Kidney (tissue), 14 donors: ENCODE results near the gene DGKG. TPM values are rescaled to one million over a fixed set of nuclear protein-coding genes. Genes with fewer than 3 reads are reported as not detected.

Experiments used
- DNase-seq, 5 donors: peaks; one replicate each; pipeline ENCODE4 v3.0.0-alpha.2; 2013 to 2020
- FAIRE-seq: peaks from 2 replicates; lab custom pipeline; 2012; peaks lifted over from hg19 to GRCh38; lab: Jason Lieb, UNC
- H3K27ac ChIP-seq, 2 donors: one replicate each; pipeline ENCODE4 v1.7.0; 2013; ENCODE audit warnings: low read depth in 2 of 2, low read length in 2 of 2, inconsistent platforms in 1 of 2
- H3K27me3 ChIP-seq: one replicate; pipeline ENCODE4 v1.7.1; 2013; ENCODE audit warnings: low read length, inconsistent platforms; ENCODE audit not compliant: control insufficient read depth, insufficient read depth
- H3K36me3 ChIP-seq, 3 donors: one replicate each; pipeline versions ENCODE4 v1.7.0 to v1.7.1; 2013; ENCODE audit warnings: low read length in 3 of 3, control low read depth in 1 of 3, inconsistent platforms in 1 of 3; ENCODE audit not compliant: insufficient read depth in 3 of 3, control insufficient read depth in 2 of 3
- H3K4me1 ChIP-seq, 3 donors: one replicate each; pipeline versions ENCODE4 v1.7.0 to v1.7.1; 2013; ENCODE audit warnings: low read length in 3 of 3, inconsistent platforms in 1 of 3, low read depth in 1 of 3; ENCODE audit not compliant: control insufficient read depth in 2 of 3, insufficient read depth in 2 of 3
- H3K4me3 ChIP-seq, 3 donors: one replicate each; pipeline versions ENCODE4 v1.7.0 to v1.8.1; 2013; ENCODE audit warnings: low read length in 3 of 3, control low read depth in 1 of 3, inconsistent platforms in 1 of 3
- H3K9ac ChIP-seq, 3 donors: one replicate each; pipeline versions ENCODE4 v1.7.0 to v1.7.1; 2013; ENCODE audit warnings: low read length in 3 of 3, control low read depth in 1 of 3, inconsistent platforms in 1 of 3
- H3K9me3 ChIP-seq, 3 donors: one replicate each; pipeline versions ENCODE4 v1.7.0 to v1.7.1; 2013; ENCODE audit warnings: low read length in 3 of 3, control low read depth in 1 of 3, inconsistent platforms in 1 of 3; ENCODE audit not compliant: control insufficient read depth in 2 of 3, insufficient read depth in 1 of 3
- intact Hi-C: fragments of 100-400 bp; cut with DNase I; formaldehyde crosslinking; loops from one replicate; pipeline ENCODE4 v1.11.1; 2022
- polyA plus RNA-seq: library from polyadenylated mRNA; stranded (reverse); fragments of 350-450 nt; fragmentation: Illumina TruSeq; extraction: RNeasy Lipid Tissue Mini Kit (QIAGEN cat#74804); gene quantifications from one replicate; pipeline ENCODE4 v1.2.3, GENCODE V29; 2014; ENCODE audit warnings: low read depth, low replicate concordance; ENCODE audit not compliant: insufficient read depth
- total RNA-seq: library from RNA; stranded (reverse); fragmentation: NEBNext Ultra II Directional; extraction: Animal tissue kit (Norgen Biotek cat#: 25700); gene quantifications from one replicate; pipeline ENCODE4 v1.2.1, GENCODE V29; 2021
- TF ChIP-seq, protein P1 (sequence below): IDR thresholded peaks from 3 replicates; pipeline ENCODE4 v1.5.1; 2012; ENCODE audit warnings: mild to moderate bottlenecking, moderate library complexity, borderline replicate concordance; ENCODE audit not compliant: insufficient read depth; ENCODE audit errors: extremely low read depth
- donor health status: control.
- donor health status: control.
- donor health status: control.
- donor health status: control.
- donor health status: control.
- donor health status: DM: yes; HTN: yes; CAD: no.
- donor health status: Normal renal cell carcinoma (clear cell type).

DGKG gene
- total and polyA plus RNA-seq, 2 donors from 2014 or later, result 0.95 to 11.4 TPM

GRCh38 chr3:186236357-186237020 is 125.5 kb downstream of the DGKG start:
- Histone ChIP-seq H3K4me1 (no peaks in the 10 kb centered on the region), H3K27me3 (no peaks in the 10 kb centered on the region), H3K36me3 (no peaks in the 10 kb centered on the region), H3K27ac (no peak overlapping the region), H3K4me3 (no peak overlapping the region), H3K9me3 (no peaks in the 10 kb centered on the region), H3K9ac (no peak overlapping the region)
- DNase-seq (peak in 3 of 5 donors; percentile 34 to 75 (median 68)), FAIRE-seq (no peak)
- TF ChIP-seq, protein P1, sequence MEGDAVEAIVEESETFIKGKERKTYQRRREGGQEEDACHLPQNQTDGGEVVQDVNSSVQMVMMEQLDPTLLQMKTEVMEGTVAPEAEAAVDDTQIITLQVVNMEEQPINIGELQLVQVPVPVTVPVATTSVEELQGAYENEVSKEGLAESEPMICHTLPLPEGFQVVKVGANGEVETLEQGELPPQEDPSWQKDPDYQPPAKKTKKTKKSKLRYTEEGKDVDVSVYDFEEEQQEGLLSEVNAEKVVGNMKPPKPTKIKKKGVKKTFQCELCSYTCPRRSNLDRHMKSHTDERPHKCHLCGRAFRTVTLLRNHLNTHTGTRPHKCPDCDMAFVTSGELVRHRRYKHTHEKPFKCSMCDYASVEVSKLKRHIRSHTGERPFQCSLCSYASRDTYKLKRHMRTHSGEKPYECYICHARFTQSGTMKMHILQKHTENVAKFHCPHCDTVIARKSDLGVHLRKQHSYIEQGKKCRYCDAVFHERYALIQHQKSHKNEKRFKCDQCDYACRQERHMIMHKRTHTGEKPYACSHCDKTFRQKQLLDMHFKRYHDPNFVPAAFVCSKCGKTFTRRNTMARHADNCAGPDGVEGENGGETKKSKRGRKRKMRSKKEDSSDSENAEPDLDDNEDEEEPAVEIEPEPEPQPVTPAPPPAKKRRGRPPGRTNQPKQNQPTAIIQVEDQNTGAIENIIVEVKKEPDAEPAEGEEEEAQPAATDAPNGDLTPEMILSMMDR, result no peak
- intact Hi-C loops, result no loop called here

GRCh38 chr3:186235554-186235953 is 126.5 kb downstream of the DGKG start:
- H3K27ac ChIP-seq, result no peak overlapping the region
- no peak for DNase-seq
- no peaks in the 10 kb centered on the region for H3K9me3 ChIP-seq
- H3K36me3 ChIP-seq, result no peaks in the 10 kb centered on the region
- no peak for FAIRE-seq
- H3K27me3 ChIP-seq, result no peaks in the 10 kb centered on the region
- no peak overlapping the region for H3K9ac ChIP-seq
- intact Hi-C loops, result no loop called here
- H3K4me1 ChIP-seq, result no peaks in the 10 kb centered on the region
- no peak overlapping the region for H3K4me3 ChIP-seq
- TF ChIP-seq, protein P1, result no peak

GRCh38 chr3:186234152-186234551 is 127.9 kb downstream of the DGKG start:
- TF ChIP-seq, protein P1, result no peak
- H3K27me3 ChIP-seq, result no peaks in the 10 kb centered on the region
- no peaks in the 10 kb centered on the region for H3K36me3 ChIP-seq
- no peak overlapping the region for H3K9ac ChIP-seq
- no peak for FAIRE-seq
- no peak for DNase-seq
- H3K27ac ChIP-seq, result no peak overlapping the region
- H3K4me3 ChIP-seq, result no peak overlapping the region
- intact Hi-C loops, result no loop called here
- no peaks in the 10 kb centered on the region for H3K4me1 ChIP-seq
- H3K9me3 ChIP-seq, result no peaks in the 10 kb centered on the region

DNA sequence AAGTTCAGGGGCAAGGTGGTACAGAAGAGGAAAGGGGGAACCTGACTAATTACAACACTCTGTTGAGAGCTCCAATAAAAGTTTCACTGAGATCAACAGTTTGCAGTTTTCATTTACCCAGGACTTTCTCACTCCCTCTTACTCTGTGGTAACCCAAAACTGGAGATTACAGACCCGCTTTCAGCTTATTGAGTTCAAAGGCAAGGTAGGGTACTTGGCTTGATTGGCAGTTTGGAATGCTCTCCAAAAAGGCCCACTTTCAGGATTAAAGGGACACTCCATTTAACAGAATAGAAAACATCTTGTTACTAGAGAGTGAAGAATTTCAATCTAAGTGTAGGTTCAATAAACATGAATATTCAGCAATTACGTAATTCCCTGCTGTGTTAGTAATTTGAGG is 135.6 kb downstream of the DGKG start:
- intact Hi-C loops, result no loop called here
- Histone ChIP-seq H3K27me3 (no peaks in the 10 kb centered on the region), H3K27ac (no peak overlapping the region), H3K4me3 (no peak overlapping the region), H3K4me1 (no peaks in the 10 kb centered on the region), H3K9me3 (no peaks in the 10 kb centered on the region), H3K9ac (no peak overlapping the region), H3K36me3 (no peaks in the 10 kb centered on the region)
- TF ChIP-seq, protein P1, result no peak
- FAIRE-seq, result no peak
- no peak for DNase-seq
